Measurements from ENCODE around the gene HCN4.

The HCN4 gene

GRCh38 chr15:73355612-73356265 is 13.0 kb downstream of the HCN4 start:
- no peak for TF ChIP-seq CTCF (IDR thresholded peaks at IDR 0.05)

GRCh38 chr15:73354241-73354640 is 14.5 kb downstream of the HCN4 start:
- TF ChIP-seq CTCF (IDR thresholded peaks at IDR 0.05), result no peak

- TF ChIP-seq CTCF (IDR thresholded peaks at IDR 0.05), result no peak
These were observed 15.0 kb downstream of the HCN4 start for GRCh38 chr15:73353734-73354133.

- no peak for TF ChIP-seq CTCF (IDR thresholded peaks at IDR 0.05)
These were observed 16.7 kb downstream of the HCN4 start for GRCh38 chr15:73352082-73352481.

GRCh38 chr15:73349191-73349590 is 19.6 kb downstream of the HCN4 start:
- no peak for TF ChIP-seq CTCF (IDR thresholded peaks at IDR 0.05)

- TF ChIP-seq CTCF (IDR thresholded peaks at IDR 0.05), result no peak
These were observed 21.9 kb downstream of the HCN4 start for GRCh38 chr15:73346735-73347312.

GRCh38 chr15:73345658-73346057 is 23.1 kb downstream of the HCN4 start:
- no peak for TF ChIP-seq CTCF (IDR thresholded peaks at IDR 0.05)
